Gastrocnemius medialis (tissue), 4 donors: ENCODE data around the gene MCOLN1. TPM values are rescaled to one million over a fixed set of nuclear protein-coding genes. Genes with fewer than 3 reads are reported as not detected.

ENCODE experiments used
- ATAC-seq, 2 donors: fragments of 150-250 bp; one replicate each; pipeline ENCODE4 v1.9.1; 2016
- DNase-seq, 2 donors: peaks; one replicate each; pipeline ENCODE4 v3.0.0-alpha.2; 2019
- H3K27ac ChIP-seq, 4 donors: fragments of 200-600 bp; sonication (generic); 1 replicate in 1 of 4; 2 replicates in 3 of 4; pipeline ENCODE4 v1.5.1; 2016 to 2018; ENCODE audit warnings: mild to moderate bottlenecking in 2 of 4, moderate library complexity in 1 of 4
- H3K27me3 ChIP-seq, 3 donors: fragments of 200-600 bp; sonication (generic) in 2 of 3; 1 replicate in 1 of 3; 2 replicates in 2 of 3; pipeline versions ENCODE4 v1.5.1 to v1.6.0; 2016 to 2019; ENCODE audit warnings: mild to moderate bottlenecking in 1 of 3, moderate library complexity in 1 of 3
- H3K36me3 ChIP-seq, 2 donors: fragments of 200-600 bp; sonication (generic) in 1 of 2; one replicate each; pipeline ENCODE4 v1.5.1; 2017 to 2018
- H3K4me1 ChIP-seq, 2 donors: fragments of 200-600 bp; sonication (generic) in 1 of 2; one replicate each; pipeline ENCODE4 v1.5.1; 2016 to 2017; ENCODE audit warnings: mild to moderate bottlenecking in 2 of 2
- H3K4me3 ChIP-seq, 4 donors: fragments of 200-600 bp; sonication (generic) in 3 of 4; 1 replicate in 1 of 4; 2 replicates in 3 of 4; pipeline ENCODE4 v1.5.1; 2016 to 2019; ENCODE audit warnings: mild to moderate bottlenecking in 2 of 4
- H3K9me3 ChIP-seq, 3 donors: fragments of 200-600 bp; sonication (generic) in 2 of 3; 1 replicate in 1 of 3; 2 replicates in 2 of 3; pipeline ENCODE4 v1.5.1; 2016 to 2019
- CTCF ChIP-seq, 5 experiments: fragments of 450-650 bp in 3 of 5; fragments of 200-600 bp in 2 of 5; sonication (generic) in 2 of 5; IDR thresholded peaks in 4 of 5; conservative IDR thresholded peaks in 1 of 5; 1 replicate in 4 of 5; 2 replicates in 1 of 5; pipeline ENCODE4 v1.5.1; 2016 to 2019; ENCODE audit warnings: antibody characterized with exemption in 5 of 5, mild to moderate bottlenecking in 3 of 5, moderate library complexity in 3 of 5
- POLR2A ChIP-seq, 2 donors: fragments of 450-650 bp; IDR thresholded peaks; one replicate each; pipeline ENCODE4 v1.6.1; 2017; ENCODE audit warnings: antibody characterized with exemption in 2 of 2, mild to moderate bottlenecking in 2 of 2, moderate library complexity in 2 of 2
- in situ Hi-C, 4 donors: fragments of 200-750 bp; cut with MboI; loops; one replicate each; pipeline versions ENCODE4 v1.15.0 to v1.8.0; 2017; ENCODE audit warnings: low sequenced_read_pairs in 4 of 4
- intact Hi-C: fragments of 100-400 bp; cut with DNase I; formaldehyde crosslinking; loops from one replicate; pipeline ENCODE4 v1.15.1; 2023; ENCODE audit warnings: low total_unique reads
- total RNA-seq, 4 donors: library from RNA; depleted of rRNA; stranded (reverse); fragments of >200 nt; gene quantifications; one replicate each; pipeline versions ENCODE4 v1.1.0 to v1.2.3, GENCODE V29; 2016

The MCOLN1 gene
- total RNA-seq, 4 donors from 2014 or later: 9.2 to 13.6 (median 11.5) TPM

- H3K36me3 ChIP-seq: peaks cover 0 to 58% of the 10 kb centered on the region in 2 donors
- in situ Hi-C loops: no loop called here
- no peaks in the 10 kb centered on the region for H3K4me1 ChIP-seq
- ATAC-seq: no peak
- intact Hi-C loops: no loop called here
- no peak for DNase-seq
- TF ChIP-seq POLR2A (IDR thresholded peaks at IDR 0.05) (no peak), CTCF (IDR thresholded peaks at IDR 0.05 in 4 of 5, conservative IDR thresholded peaks at IDR 0.05 in 1 of 5) (no peak)
- no peak overlapping the region for H3K27ac ChIP-seq
- H3K27me3 ChIP-seq: no peaks in the 10 kb centered on the region
- no peak overlapping the region for H3K4me3 ChIP-seq
- no peaks in the 10 kb centered on the region for H3K9me3 ChIP-seq
Observed at GRCh38 chr19:7554990-7555864, 32.8 kb downstream of the MCOLN1 start.

GRCh38 chr19:7556696-7557315 lies 34.4 kb downstream of the MCOLN1 start:
- ATAC-seq (no peak), DNase-seq (no peak)
- no peak overlapping the region for H3K27ac ChIP-seq
- intact Hi-C loops: no loop called here
- H3K4me1 ChIP-seq: no peaks in the 10 kb centered on the region
- peaks cover 0 to 58% of the 10 kb centered on the region in 2 donors for H3K36me3 ChIP-seq
- no peaks in the 10 kb centered on the region for H3K27me3 ChIP-seq
- no peaks in the 10 kb centered on the region for H3K9me3 ChIP-seq
- TF ChIP-seq POLR2A (IDR thresholded peaks at IDR 0.05): no peak
- no peak for TF ChIP-seq CTCF (IDR thresholded peaks at IDR 0.05 in 4 of 5, conservative IDR thresholded peaks at IDR 0.05 in 1 of 5)
- H3K4me3 ChIP-seq: no peak overlapping the region
- in situ Hi-C loops: no loop called here

- in situ Hi-C loops: no loop called here
- DNase-seq (no peak), ATAC-seq (no peak)
- Histone ChIP-seq H3K27me3 (no peaks in the 10 kb centered on the region), H3K4me1 (no peaks in the 10 kb centered on the region), H3K4me3 (no peak overlapping the region), H3K9me3 (no peaks in the 10 kb centered on the region), H3K36me3 (peaks cover 0 to 58% of the 10 kb centered on the region in 2 donors), H3K27ac (no peak overlapping the region)
- intact Hi-C loops: no loop called here
- TF ChIP-seq CTCF (IDR thresholded peaks at IDR 0.05 in 4 of 5, conservative IDR thresholded peaks at IDR 0.05 in 1 of 5): no peak
- TF ChIP-seq POLR2A (IDR thresholded peaks at IDR 0.05): no peak
Observed at GRCh38 chr19:7558667-7559066, 36.2 kb downstream of the MCOLN1 start.

GRCh38 chr19:7559102-7559501 lies 36.7 kb downstream of the MCOLN1 start:
- H3K4me1 ChIP-seq: no peaks in the 10 kb centered on the region
- H3K27ac ChIP-seq: no peak overlapping the region
- DNase-seq: no peak
- intact Hi-C loops (no loop called here), in situ Hi-C loops (no loop called here)
- no peaks in the 10 kb centered on the region for H3K9me3 ChIP-seq
- ATAC-seq: no peak
- H3K4me3 ChIP-seq: no peak overlapping the region
- no peaks in the 10 kb centered on the region for H3K27me3 ChIP-seq
- H3K36me3 ChIP-seq: peaks cover 0 to 57% of the 10 kb centered on the region in 2 donors
- no peak for TF ChIP-seq POLR2A (IDR thresholded peaks at IDR 0.05)
- TF ChIP-seq CTCF (IDR thresholded peaks at IDR 0.05 in 4 of 5, conservative IDR thresholded peaks at IDR 0.05 in 1 of 5): no peak
